HL-60 (cell line): ENCODE data around the gene KIF7.

Experiments used
- DNase-seq, 2 experiments: peaks; one replicate each; pipeline ENCODE4 v3.0.0-alpha.2; 2010 to 2020; ENCODE audit warnings: low read depth in 1 of 2, low spot score in 1 of 2
- H3K27ac ChIP-seq: fragments of 250-450 bp; sonication (Bioruptor Pico); replicated peaks from 2 replicates; pipeline ENCODE4 v1.5.1; 2020; ENCODE audit warnings: mild to moderate bottlenecking, moderate library complexity
- H3K27me3 ChIP-seq: fragments of 250-450 bp; sonication (Bioruptor Pico); 2 replicates; pipeline ENCODE4 v1.5.1; 2021; ENCODE audit warnings: mild to moderate bottlenecking, moderate library complexity; ENCODE audit not compliant: insufficient read depth, poor library complexity, severe bottlenecking
- H3K4me3 ChIP-seq: replicated peaks from 2 replicates; pipeline ENCODE4 v1.5.1; 2011; ENCODE audit warnings: mild to moderate bottlenecking, control low read depth, low read length; ENCODE audit not compliant: insufficient read depth
- CTCF ChIP-seq: IDR thresholded peaks from one replicate; pipeline ENCODE4 v1.5.1; 2011; ENCODE audit warnings: low read length, control low read depth, inconsistent platforms; ENCODE audit not compliant: insufficient read depth
- GABPA ChIP-seq: IDR thresholded peaks from 2 replicates; pipeline ENCODE4 v1.6.1; 2012; ENCODE audit warnings: low read depth
- POLR2AphosphoS5 ChIP-seq: IDR thresholded peaks from 2 replicates; pipeline ENCODE4 v1.6.1; 2012; ENCODE audit warnings: low read depth
- SPI1 ChIP-seq: IDR thresholded peaks from 2 replicates; pipeline ENCODE4 v1.6.1; 2012; ENCODE audit warnings: low read depth, mild to moderate bottlenecking, borderline replicate concordance
- TF ChIP-seq, protein P1 (sequence below): IDR thresholded peaks from 2 replicates; pipeline ENCODE4 v1.6.1; 2012; ENCODE audit warnings: low read depth; ENCODE audit not compliant: insufficient replicate concordance

The KIF7 gene

DNA sequence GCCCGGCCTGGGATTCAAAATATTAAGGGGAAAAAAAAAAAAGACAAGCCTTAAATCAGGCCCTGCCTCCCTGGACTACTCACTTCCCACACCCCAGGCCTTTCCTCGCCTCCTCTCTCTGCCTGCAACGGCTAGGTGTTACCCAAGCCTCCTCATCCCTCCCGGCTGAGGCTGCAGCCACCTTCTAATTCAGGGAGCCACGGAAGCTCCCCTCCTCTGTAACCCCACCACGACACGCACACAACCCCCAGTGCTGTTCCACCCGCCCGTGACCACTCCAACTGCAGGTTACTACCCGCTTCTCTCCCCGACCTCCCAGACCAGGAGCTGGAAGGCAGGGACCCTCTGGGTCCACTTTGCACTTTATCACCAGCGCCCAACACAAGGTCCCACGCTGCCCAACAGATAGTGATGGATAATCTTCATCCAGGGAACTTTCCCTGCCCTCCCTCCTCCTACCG lies 936 bp downstream of the KIF7 start:
- TF ChIP-seq, protein P1, sequence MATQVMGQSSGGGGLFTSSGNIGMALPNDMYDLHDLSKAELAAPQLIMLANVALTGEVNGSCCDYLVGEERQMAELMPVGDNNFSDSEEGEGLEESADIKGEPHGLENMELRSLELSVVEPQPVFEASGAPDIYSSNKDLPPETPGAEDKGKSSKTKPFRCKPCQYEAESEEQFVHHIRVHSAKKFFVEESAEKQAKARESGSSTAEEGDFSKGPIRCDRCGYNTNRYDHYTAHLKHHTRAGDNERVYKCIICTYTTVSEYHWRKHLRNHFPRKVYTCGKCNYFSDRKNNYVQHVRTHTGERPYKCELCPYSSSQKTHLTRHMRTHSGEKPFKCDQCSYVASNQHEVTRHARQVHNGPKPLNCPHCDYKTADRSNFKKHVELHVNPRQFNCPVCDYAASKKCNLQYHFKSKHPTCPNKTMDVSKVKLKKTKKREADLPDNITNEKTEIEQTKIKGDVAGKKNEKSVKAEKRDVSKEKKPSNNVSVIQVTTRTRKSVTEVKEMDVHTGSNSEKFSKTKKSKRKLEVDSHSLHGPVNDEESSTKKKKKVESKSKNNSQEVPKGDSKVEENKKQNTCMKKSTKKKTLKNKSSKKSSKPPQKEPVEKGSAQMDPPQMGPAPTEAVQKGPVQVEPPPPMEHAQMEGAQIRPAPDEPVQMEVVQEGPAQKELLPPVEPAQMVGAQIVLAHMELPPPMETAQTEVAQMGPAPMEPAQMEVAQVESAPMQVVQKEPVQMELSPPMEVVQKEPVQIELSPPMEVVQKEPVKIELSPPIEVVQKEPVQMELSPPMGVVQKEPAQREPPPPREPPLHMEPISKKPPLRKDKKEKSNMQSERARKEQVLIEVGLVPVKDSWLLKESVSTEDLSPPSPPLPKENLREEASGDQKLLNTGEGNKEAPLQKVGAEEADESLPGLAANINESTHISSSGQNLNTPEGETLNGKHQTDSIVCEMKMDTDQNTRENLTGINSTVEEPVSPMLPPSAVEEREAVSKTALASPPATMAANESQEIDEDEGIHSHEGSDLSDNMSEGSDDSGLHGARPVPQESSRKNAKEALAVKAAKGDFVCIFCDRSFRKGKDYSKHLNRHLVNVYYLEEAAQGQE: no peak
- no peak for TF ChIP-seq GABPA
- no peak for TF ChIP-seq SPI1
- no peak for TF ChIP-seq CTCF
- no peak for TF ChIP-seq POLR2AphosphoS5

DNA sequence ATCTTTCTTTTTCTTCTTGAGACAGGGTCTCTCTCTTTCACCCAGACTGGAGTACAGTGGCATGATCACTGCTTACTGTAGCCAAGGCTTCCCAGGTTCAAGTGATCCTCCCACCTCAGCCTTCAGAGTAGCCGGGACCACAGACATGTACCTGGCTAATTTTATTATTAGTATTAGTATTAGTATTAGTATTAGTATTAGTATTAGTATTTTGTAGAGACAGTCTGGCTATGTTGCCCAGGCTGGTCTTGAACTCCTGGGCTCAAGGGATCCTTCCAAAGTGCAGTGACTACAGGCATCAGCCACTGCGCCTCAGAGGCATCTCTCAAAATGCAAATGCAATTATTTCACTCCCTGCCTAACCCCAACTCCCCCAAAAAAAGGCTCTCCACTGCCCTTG lies 1.7 kb downstream of the KIF7 start:
- no peak overlapping the region for H3K4me3 ChIP-seq
- DNase-seq: no peak

More for the DNA sequence above, 936 bp downstream of the KIF7 start:
- DNase-seq: no peak
- Histone ChIP-seq H3K27ac (no peak overlapping the region), H3K4me3 (no peak overlapping the region), H3K27me3 (peaks cover 30% of the 10 kb centered on the region)

DNA sequence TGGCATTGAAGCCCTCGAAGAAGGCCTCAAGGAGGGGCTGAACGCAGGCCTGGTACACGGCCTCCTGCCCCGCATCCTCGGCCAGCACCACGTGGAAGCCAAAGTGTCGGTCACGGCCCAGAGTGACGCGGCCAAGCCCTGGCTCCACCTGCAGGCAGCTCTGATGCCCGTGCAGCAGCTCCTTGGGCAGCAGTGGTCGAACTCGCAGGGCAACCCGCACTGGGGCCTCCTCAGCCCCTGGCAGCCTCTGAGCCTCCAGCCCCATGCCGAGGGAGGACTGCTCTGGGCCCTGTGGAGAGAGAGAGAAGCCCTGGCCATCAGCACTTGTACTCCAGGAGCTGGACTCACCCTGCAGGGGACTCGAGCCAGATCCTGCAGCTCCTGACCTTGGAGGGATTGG lies 2.6 kb downstream of the KIF7 start:
- H3K27ac ChIP-seq: no peak overlapping the region
- peaks cover 30% of the 10 kb centered on the region for H3K27me3 ChIP-seq
- TF ChIP-seq, protein P1: no peak
- TF ChIP-seq SPI1 (no peak), CTCF (no peak), GABPA (no peak), POLR2AphosphoS5 (no peak)
- no peak overlapping the region for H3K4me3 ChIP-seq
- no peak for DNase-seq

More for the DNA sequence above, 1.7 kb downstream of the KIF7 start:
- no peak for TF ChIP-seq GABPA
- no peak for TF ChIP-seq POLR2AphosphoS5
- TF ChIP-seq, protein P1: no peak
- TF ChIP-seq SPI1: no peak
- no peak for TF ChIP-seq CTCF
- H3K27ac ChIP-seq: no peak overlapping the region
- peaks cover 30% of the 10 kb centered on the region for H3K27me3 ChIP-seq
